Fibroblast of lung (primary cell): ENCODE results near the gene ZNF410. TPM values are rescaled to one million over a fixed set of nuclear protein-coding genes. Genes with fewer than 3 reads are reported as not detected.
A peak's percentile ranks its signal among the peaks of the same experiment; 100 is the strongest.

Source experiments
- DNase-seq, 2 donors: peaks; one replicate each; pipeline versions ENCODE4 v3.0.0 to v3.0.0-alpha.2; 2010; ENCODE audit warnings: low read depth in 2 of 2
- H2AFZ ChIP-seq: 2 replicates; pipeline ENCODE4 v1.5.1; 2012; ENCODE audit warnings: low read length, control low read depth, inconsistent platforms
- H3K27ac ChIP-seq: 2 replicates; pipeline ENCODE4 v1.5.1; 2011; ENCODE audit warnings: low read length, control low read depth; ENCODE audit not compliant: insufficient read depth
- H3K27me3 ChIP-seq: 2 replicates; pipeline ENCODE4 v1.5.1; 2011; ENCODE audit warnings: mild to moderate bottlenecking, low read length; ENCODE audit not compliant: control insufficient read depth, insufficient read depth
- H3K36me3 ChIP-seq: 2 replicates; pipeline ENCODE4 v1.5.1; 2011; ENCODE audit warnings: low read length; ENCODE audit not compliant: control insufficient read depth, insufficient read depth
- H3K4me1 ChIP-seq: 2 replicates; pipeline ENCODE4 v1.5.1; 2011; ENCODE audit warnings: low read length; ENCODE audit not compliant: control insufficient read depth, insufficient read depth; ENCODE audit errors: extremely low read depth
- H3K4me2 ChIP-seq: 2 replicates; pipeline ENCODE4 v1.5.1; 2011; ENCODE audit warnings: low read length, control low read depth; ENCODE audit not compliant: insufficient read depth; ENCODE audit errors: extremely low read depth
- H3K4me3 ChIP-seq, 4 experiments: fragments of 200-600 bp in 1 of 4; sonication (generic) in 1 of 4; replicated peaks in 1 of 4; 2 replicates each; pipeline ENCODE4 v1.5.1; 2011 to 2016; ENCODE audit warnings: low read length in 4 of 4, low read depth in 3 of 4, mild to moderate bottlenecking in 3 of 4, control low read depth in 2 of 4, inconsistent platforms in 1 of 4, mixed read lengths in 1 of 4; ENCODE audit not compliant: insufficient read depth in 1 of 4; ENCODE audit errors: control extremely low read depth in 1 of 4
- H3K79me2 ChIP-seq: 2 replicates; pipeline ENCODE4 v1.5.1; 2012; ENCODE audit warnings: mild to moderate bottlenecking, low read length, inconsistent platforms; ENCODE audit not compliant: control insufficient read depth, insufficient read depth
- H3K9ac ChIP-seq: 2 replicates; pipeline ENCODE4 v1.5.1; 2011; ENCODE audit warnings: mild to moderate bottlenecking, low read length, control low read depth; ENCODE audit not compliant: insufficient read depth
- H3K9me3 ChIP-seq: 2 replicates; pipeline ENCODE4 v1.5.1; 2012; ENCODE audit warnings: low read depth, low read length; ENCODE audit not compliant: control insufficient read depth, insufficient read depth
- H4K20me1 ChIP-seq: 2 replicates; pipeline ENCODE4 v1.5.1; 2011; ENCODE audit warnings: low read length; ENCODE audit not compliant: control insufficient read depth, insufficient read depth; ENCODE audit errors: extremely low read depth
- CTCF ChIP-seq, 2 donors: IDR thresholded peaks in 1 of 2; conservative IDR thresholded peaks in 1 of 2; 1 replicate in 1 of 2; 2 replicates in 1 of 2; pipeline ENCODE4 v1.5.1; 2011 to 2012; ENCODE audit warnings: low read length in 2 of 2, control low read depth in 1 of 2, inconsistent platforms in 1 of 2, low read depth in 1 of 2, mild to moderate bottlenecking in 1 of 2
- EZH2 ChIP-seq: IDR thresholded peaks from 2 replicates; pipeline ENCODE4 v1.5.1; 2012; ENCODE audit warnings: low read length, control low read depth, mild to moderate bottlenecking; ENCODE audit errors: missing control alignments
- polyA plus RNA-seq, 2 donors: library from polyadenylated mRNA; depleted of rRNA in 1 of 2; stranded (reverse) in 1 of 2; unstranded in 1 of 2; fragments of >200 nt; gene quantifications; 2 replicates each; pipeline ENCODE4 v1.2.1, GENCODE V29; 2011 to 2012; ENCODE audit warnings: missing spikeins in 1 of 2
- total RNA-seq: library from RNA; depleted of rRNA; stranded (reverse); fragments of >200 nt; gene quantifications from 2 replicates; pipeline ENCODE4 v1.2.1, GENCODE V29; 2014

The ZNF410 gene
- total and polyA plus RNA-seq, 2 donors (not counting 1 experiment from before 2014, with no cell fraction given): 46.5 to 80.4 TPM

GRCh38 chr14:73879027-73879426, 7.6 kb upstream of the ZNF410 start:
- no peak overlapping the region for H2AFZ ChIP-seq
- no peaks in the 10 kb centered on the region for H3K9me3 ChIP-seq
- no peaks in the 10 kb centered on the region for H3K79me2 ChIP-seq
- no peaks in the 10 kb centered on the region for H3K36me3 ChIP-seq
- no peak overlapping the region for H3K4me2 ChIP-seq
- H4K20me1 ChIP-seq: no peaks in the 10 kb centered on the region
- H3K27ac ChIP-seq: no peak overlapping the region
- H3K27me3 ChIP-seq: no peaks in the 10 kb centered on the region
- no peak for TF ChIP-seq CTCF (conservative IDR thresholded peaks at IDR 0.05 in 1 of 2, IDR thresholded peaks at IDR 0.05 in 1 of 2; ENCODE audit: low read depth in 1 of 2, low read length in 2 of 2)
- TF ChIP-seq EZH2: no peak
- DNase-seq: peak; percentile 33 to 44
- H3K4me3 ChIP-seq: no peak overlapping the region
- H3K4me1 ChIP-seq: no peaks in the 10 kb centered on the region
- H3K9ac ChIP-seq: no peak overlapping the region

- Histone ChIP-seq H3K36me3 (no peaks in the 10 kb centered on the region), H3K79me2 (peaks cover 38% of the 10 kb centered on the region), H3K4me1 (peaks cover 5% of the 10 kb centered on the region), H3K27ac (no peak overlapping the region), H3K4me3 (no peak overlapping the region), H3K9ac (no peak overlapping the region), H2AFZ (no peak overlapping the region), H3K9me3 (no peaks in the 10 kb centered on the region), H4K20me1 (no peaks in the 10 kb centered on the region), H3K4me2 (no peak overlapping the region), H3K27me3 (no peaks in the 10 kb centered on the region)
- no peak for TF ChIP-seq EZH2
- no peak for TF ChIP-seq CTCF (conservative IDR thresholded peaks at IDR 0.05 in 1 of 2, IDR thresholded peaks at IDR 0.05 in 1 of 2; ENCODE audit: low read depth in 1 of 2, low read length in 2 of 2)
- DNase-seq: no peak
Observed at GRCh38 chr14:73884438-73885190, 2.0 kb upstream of the ZNF410 start.

GRCh38 chr14:73887318-73887616, 608 bp downstream of the ZNF410 start:
- Histone ChIP-seq H3K79me2 (peaks cover 63% of the 10 kb centered on the region), H3K9ac (peak overlapping the region; percentile 86), H3K4me3 (peak overlapping the region; percentile 62 to 97 (median 80)), H3K27me3 (no peaks in the 10 kb centered on the region), H3K27ac (peak overlapping the region; percentile 99), H3K36me3 (no peaks in the 10 kb centered on the region), H4K20me1 (no peaks in the 10 kb centered on the region), H3K4me1 (peaks cover 5% of the 10 kb centered on the region), H3K9me3 (no peaks in the 10 kb centered on the region), H2AFZ (no peak overlapping the region), H3K4me2 (peak overlapping the region; percentile 74)
- DNase-seq: no peak
- TF ChIP-seq EZH2: no peak
- TF ChIP-seq CTCF (conservative IDR thresholded peaks at IDR 0.05 in 1 of 2, IDR thresholded peaks at IDR 0.05 in 1 of 2; ENCODE audit: low read depth in 1 of 2, low read length in 2 of 2): no peak
